A673 (cell line): ENCODE measurements around the gene KPNA6. TPM values are rescaled to one million over a fixed set of nuclear protein-coding genes. Genes with fewer than 3 reads are reported as not detected.
A peak's percentile ranks its signal among the peaks of the same experiment; 100 is the strongest.

ENCODE experiments used
- BruUV-seq: library from RNA; stranded (reverse); fragments of 400-500 nt; replicated peaks from 2 replicates; lab custom pipeline; 2021; lab: Mats Ljungman, UMichigan
- CTCF ChIA-PET: fragments of 300-600 bp; sonication (Branson Sonifier 250); formaldehyde crosslinking; loops from one replicate; lab custom pipeline; 2022; ENCODE audit warnings: antibody characterized with exemption; lab: Charles Lee
- POLR2A ChIA-PET: fragments of 300-600 bp; sonication (Branson Sonifier 250); formaldehyde crosslinking; loops from one replicate; lab custom pipeline; 2022; ENCODE audit warnings: antibody characterized with exemption; ENCODE audit not compliant: low non-redundant PET; lab: Charles Lee
- DNase-seq: peaks from one replicate; pipeline ENCODE4 v3.0.0-alpha.2; 2015; ENCODE audit warnings: low spot score
- H3K27ac ChIP-seq: fragments of 200-600 bp; sonication (generic); 2 replicates; pipeline ENCODE4 v1.5.1; 2016; ENCODE audit warnings: mixed run types, low read depth, mild to moderate bottlenecking, mixed read lengths, antibody characterized with exemption, low read length; ENCODE audit not compliant: poor library complexity, severe bottlenecking
- H3K27me3 ChIP-seq: fragments of 200-600 bp; sonication (generic); replicated peaks from 2 replicates; pipeline ENCODE4 v1.6.1; 2017; ENCODE audit warnings: mixed run types, low read depth, mild to moderate bottlenecking, mixed read lengths, antibody characterized with exemption, low read length; ENCODE audit not compliant: insufficient read depth, poor library complexity
- H3K36me3 ChIP-seq: fragments of 200-600 bp; sonication (generic); 2 replicates; pipeline ENCODE4 v1.6.1; 2016; ENCODE audit warnings: mixed run types, mild to moderate bottlenecking, mixed read lengths, antibody characterized with exemption, low read length; ENCODE audit not compliant: insufficient read depth, poor library complexity, severe bottlenecking
- H3K4me1 ChIP-seq: fragments of 200-600 bp; sonication (generic); 2 replicates; pipeline ENCODE4 v1.6.1; 2017; ENCODE audit warnings: mixed run types, mild to moderate bottlenecking, mixed read lengths, antibody characterized with exemption, low read length; ENCODE audit not compliant: insufficient read depth, poor library complexity, severe bottlenecking
- H3K4me3 ChIP-seq: fragments of 200-600 bp; sonication (generic); 2 replicates; pipeline ENCODE4 v1.5.1; 2016; ENCODE audit warnings: low read depth, mixed run types, mild to moderate bottlenecking, mixed read lengths, low read length; ENCODE audit not compliant: poor library complexity, severe bottlenecking
- H3K9me3 ChIP-seq: fragments of 200-600 bp; sonication (generic); 2 replicates; pipeline ENCODE4 v1.6.1; 2016; ENCODE audit warnings: mixed run types, low read depth, mild to moderate bottlenecking, mixed read lengths, antibody characterized with exemption, low read length; ENCODE audit not compliant: poor library complexity, severe bottlenecking
- CTCF ChIP-seq: fragments of 300-800, 200-600 bp; sonication (generic); conservative IDR thresholded peaks from 2 replicates; pipeline ENCODE4 v1.5.1; 2017; ENCODE audit warnings: low read depth, mild to moderate bottlenecking, antibody characterized with exemption, low read length, moderate library complexity, mixed read lengths
- EZH2 ChIP-seq: fragments of 200-600 bp; sonication (generic); IDR thresholded peaks from 2 replicates; pipeline ENCODE4 v1.6.1; 2017; ENCODE audit warnings: borderline replicate concordance, low read depth, mild to moderate bottlenecking, mixed read lengths, antibody characterized with exemption, low read length; ENCODE audit not compliant: poor library complexity, severe bottlenecking
- intact Hi-C: fragments of 100-400 bp; cut with micrococcal nuclease; formaldehyde crosslinking; loops from one replicate; pipeline ENCODE4 v1.10.0; 2022; ENCODE audit not compliant: unreplicated experiment
- total RNA-seq: library from RNA; stranded (reverse); gene quantifications from 2 replicates; pipeline ENCODE4 v1.2.3, GENCODE V29; 2021

KPNA6 gene
- total RNA-seq, 1 experiment from 2014 or later = 96.8 TPM

- Histone ChIP-seq H3K27ac (peak overlapping the region; percentile 94), H3K27me3 (no peaks in the 10 kb centered on the region), H3K36me3 (peaks cover 43% of the 10 kb centered on the region), H3K9me3 (no peaks in the 10 kb centered on the region), H3K4me1 (peaks cover 19% of the 10 kb centered on the region), H3K4me3 (peak overlapping the region; percentile 52)
- DNase-seq = no peak
- intact Hi-C loops = no loop called here
- ChIA-PET POLR2A (no interaction called here), CTCF (no interaction called here)
- no peak for TF ChIP-seq CTCF
- no peak for TF ChIP-seq EZH2
- BruUV-seq = no TSS peak
These were observed 73.7 kb downstream of the KPNA6 start for GRCh38 chr1:32181563-32181962.

- Histone ChIP-seq H3K27ac (no peak overlapping the region), H3K27me3 (no peaks in the 10 kb centered on the region), H3K4me3 (peak overlapping the region; percentile 52), H3K9me3 (no peaks in the 10 kb centered on the region), H3K36me3 (peaks cover 48% of the 10 kb centered on the region), H3K4me1 (peaks cover 19% of the 10 kb centered on the region)
- no TSS peak for BruUV-seq
- DNase-seq = no peak
- ChIA-PET POLR2A (no interaction called here), CTCF (no interaction called here)
- intact Hi-C loops = no loop called here
- TF ChIP-seq CTCF (no peak), EZH2 (no peak)
These were observed 74.2 kb downstream of the KPNA6 start for GRCh38 chr1:32182060-32182459.

GRCh38 chr1:32184650-32185049, 76.8 kb downstream of the KPNA6 start:
- Histone ChIP-seq H3K36me3 (peaks cover 73% of the 10 kb centered on the region), H3K27me3 (no peaks in the 10 kb centered on the region), H3K4me1 (peaks cover 19% of the 10 kb centered on the region), H3K9me3 (no peaks in the 10 kb centered on the region), H3K27ac (no peak overlapping the region), H3K4me3 (no peak overlapping the region)
- intact Hi-C loops = no loop called here
- BruUV-seq = no TSS peak
- CTCF ChIA-PET = no interaction called here
- POLR2A ChIA-PET = no interaction called here
- no peak for TF ChIP-seq EZH2
- DNase-seq = no peak

GRCh38 chr1:32186077-32186476, 78.2 kb downstream of the KPNA6 start:
- Histone ChIP-seq H3K27ac (peak overlapping the region; percentile 60), H3K9me3 (no peaks in the 10 kb centered on the region), H3K36me3 (peaks cover 85% of the 10 kb centered on the region), H3K4me3 (no peak overlapping the region), H3K27me3 (no peaks in the 10 kb centered on the region), H3K4me1 (peaks cover 17% of the 10 kb centered on the region)
- no peak for TF ChIP-seq EZH2
- no peak for TF ChIP-seq CTCF
- CTCF ChIA-PET = no interaction called here
- DNase-seq = no peak
- BruUV-seq = no TSS peak
- intact Hi-C loops = no loop called here
- POLR2A ChIA-PET = no interaction called here
